A673 (cell line): ENCODE results near the gene HSF2BP. TPM values are rescaled to one million over a fixed set of nuclear protein-coding genes. Genes with fewer than 3 reads are reported as not detected.
"Not testable (repeated sequence)": the region's sequence is repeated elsewhere in the genome, so short reads cannot be mapped to it uniquely, and the experiment has no call there.

Experiments used
- BruUV-seq: library from RNA; stranded (reverse); fragments of 400-500 nt; replicated peaks from 2 replicates; lab custom pipeline; 2021; lab: Mats Ljungman, UMichigan
- CTCF ChIA-PET: fragments of 300-600 bp; sonication (Branson Sonifier 250); formaldehyde crosslinking; loops from one replicate; lab custom pipeline; 2022; ENCODE audit warnings: antibody characterized with exemption; lab: Charles Lee
- POLR2A ChIA-PET: fragments of 300-600 bp; sonication (Branson Sonifier 250); formaldehyde crosslinking; loops from one replicate; lab custom pipeline; 2022; ENCODE audit warnings: antibody characterized with exemption; ENCODE audit not compliant: low non-redundant PET; lab: Charles Lee
- DNase-seq: peaks from one replicate; pipeline ENCODE4 v3.0.0-alpha.2; 2015; ENCODE audit warnings: low spot score
- H3K27ac ChIP-seq: fragments of 200-600 bp; sonication (generic); 2 replicates; pipeline ENCODE4 v1.5.1; 2016; ENCODE audit warnings: mixed run types, low read depth, mild to moderate bottlenecking, mixed read lengths, antibody characterized with exemption, low read length; ENCODE audit not compliant: poor library complexity, severe bottlenecking
- H3K27me3 ChIP-seq: fragments of 200-600 bp; sonication (generic); replicated peaks from 2 replicates; pipeline ENCODE4 v1.6.1; 2017; ENCODE audit warnings: mixed run types, low read depth, mild to moderate bottlenecking, mixed read lengths, antibody characterized with exemption, low read length; ENCODE audit not compliant: insufficient read depth, poor library complexity
- H3K36me3 ChIP-seq: fragments of 200-600 bp; sonication (generic); 2 replicates; pipeline ENCODE4 v1.6.1; 2016; ENCODE audit warnings: mixed run types, mild to moderate bottlenecking, mixed read lengths, antibody characterized with exemption, low read length; ENCODE audit not compliant: insufficient read depth, poor library complexity, severe bottlenecking
- H3K4me1 ChIP-seq: fragments of 200-600 bp; sonication (generic); 2 replicates; pipeline ENCODE4 v1.6.1; 2017; ENCODE audit warnings: mixed run types, mild to moderate bottlenecking, mixed read lengths, antibody characterized with exemption, low read length; ENCODE audit not compliant: insufficient read depth, poor library complexity, severe bottlenecking
- H3K4me3 ChIP-seq: fragments of 200-600 bp; sonication (generic); 2 replicates; pipeline ENCODE4 v1.5.1; 2016; ENCODE audit warnings: low read depth, mixed run types, mild to moderate bottlenecking, mixed read lengths, low read length; ENCODE audit not compliant: poor library complexity, severe bottlenecking
- H3K9me3 ChIP-seq: fragments of 200-600 bp; sonication (generic); 2 replicates; pipeline ENCODE4 v1.6.1; 2016; ENCODE audit warnings: mixed run types, low read depth, mild to moderate bottlenecking, mixed read lengths, antibody characterized with exemption, low read length; ENCODE audit not compliant: poor library complexity, severe bottlenecking
- intact Hi-C: fragments of 100-400 bp; cut with micrococcal nuclease; formaldehyde crosslinking; loops from one replicate; pipeline ENCODE4 v1.10.0; 2022; ENCODE audit not compliant: unreplicated experiment
- total RNA-seq: library from RNA; stranded (reverse); gene quantifications from 2 replicates; pipeline ENCODE4 v1.2.3, GENCODE V29; 2021

The HSF2BP gene
- total RNA-seq, 1 experiment from 2014 or later = 2.4 TPM

DNA sequence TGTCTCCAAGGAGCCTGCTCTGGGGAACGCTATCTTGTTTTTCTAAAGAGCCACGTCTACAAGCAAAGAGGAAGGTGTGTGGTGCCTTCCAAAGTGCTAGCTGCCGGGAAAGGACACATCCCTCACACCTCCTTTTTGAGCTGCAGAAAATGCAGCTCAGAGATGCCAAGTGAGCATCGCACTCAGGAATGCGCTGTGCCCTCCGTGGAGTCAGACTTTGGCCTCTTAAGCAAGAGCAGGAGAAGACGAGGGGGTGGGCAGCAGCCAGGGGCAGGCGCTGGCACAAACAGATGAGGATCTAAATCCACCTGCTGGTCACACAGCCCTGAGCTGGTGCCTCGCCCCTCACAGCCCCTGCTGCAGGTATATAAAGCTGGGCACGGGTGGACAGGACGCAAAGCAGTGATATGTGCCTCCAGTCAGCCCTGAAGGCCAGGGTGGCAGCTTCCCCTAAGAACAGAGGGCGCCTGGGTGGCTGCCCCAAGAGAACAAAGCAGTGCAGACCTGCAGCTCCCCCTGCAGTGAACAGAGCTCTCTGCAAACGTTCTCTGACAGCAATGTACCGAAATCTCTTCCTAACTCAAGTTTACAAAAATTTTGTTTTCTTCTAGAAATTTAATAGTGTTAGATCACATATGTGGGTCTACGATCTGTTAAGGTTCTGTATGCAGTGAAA is 156.1 kb downstream of the HSF2BP start:
- H3K27ac ChIP-seq, CTCF ChIA-PET, H3K4me1 ChIP-seq, DNase-seq, intact Hi-C loops, POLR2A ChIA-PET, H3K4me3 ChIP-seq, H3K9me3 ChIP-seq, H3K36me3 ChIP-seq, H3K27me3 ChIP-seq, BruUV-seq: not testable (repeated sequence)

DNA sequence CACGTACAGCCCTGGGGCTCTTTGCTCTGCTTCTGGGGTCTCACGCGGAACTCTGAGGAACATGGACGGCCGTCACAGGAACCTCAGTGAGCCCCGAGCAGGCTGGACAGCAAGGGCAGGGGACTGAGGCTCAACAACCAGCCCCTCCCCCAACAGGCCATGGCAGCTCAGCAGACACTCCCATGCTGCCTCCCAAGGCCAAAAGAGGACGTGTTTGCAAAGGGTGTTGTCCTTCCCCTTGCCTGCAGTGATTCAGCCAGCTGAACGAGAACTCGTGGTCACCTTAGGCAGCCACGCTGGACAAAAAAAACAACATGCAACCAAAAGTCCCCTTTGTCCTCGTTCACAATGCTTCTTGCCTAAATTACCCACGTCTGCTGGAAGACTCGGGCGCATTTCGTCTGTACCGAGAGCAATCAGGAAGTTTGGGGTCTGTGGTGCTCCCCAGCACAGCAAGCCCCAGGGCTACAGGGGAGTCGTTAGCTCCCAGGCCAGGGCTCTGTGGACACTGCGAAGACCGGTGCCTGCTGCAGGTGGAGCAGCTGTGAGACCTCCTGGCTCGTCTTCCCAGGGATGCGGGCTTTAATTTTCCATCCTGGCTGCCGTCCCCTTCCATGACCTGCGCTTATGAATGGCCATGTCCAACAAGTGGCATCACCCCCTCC is 156.7 kb downstream of the HSF2BP start:
- H3K4me3 ChIP-seq, H3K27me3 ChIP-seq, H3K27ac ChIP-seq, CTCF ChIA-PET, intact Hi-C loops, BruUV-seq, DNase-seq, H3K36me3 ChIP-seq, POLR2A ChIA-PET, H3K4me1 ChIP-seq, H3K9me3 ChIP-seq: not testable (repeated sequence)

DNA sequence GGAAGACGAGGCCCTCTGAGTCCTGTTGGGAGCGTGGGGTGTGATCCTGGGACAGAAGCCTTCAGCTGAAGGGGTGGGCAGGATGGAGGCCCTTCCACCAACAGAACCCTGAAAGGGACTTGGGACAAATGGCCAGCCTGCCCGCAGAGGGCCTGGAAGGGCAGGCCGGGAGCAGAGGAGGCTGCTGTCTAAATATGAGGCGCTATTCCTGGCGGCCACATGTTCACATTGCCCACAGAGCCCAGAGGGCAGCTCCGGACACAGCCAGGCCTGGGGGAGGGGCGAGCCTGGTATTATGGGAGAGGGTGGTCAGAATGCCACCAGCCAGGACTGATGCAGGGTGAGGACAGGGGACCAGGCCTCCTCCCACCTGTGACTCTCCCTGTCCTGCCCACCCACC is 160.4 kb downstream of the HSF2BP start:
- H3K36me3 ChIP-seq, H3K4me1 ChIP-seq, CTCF ChIA-PET, H3K27ac ChIP-seq, H3K27me3 ChIP-seq, POLR2A ChIA-PET, DNase-seq, BruUV-seq, H3K9me3 ChIP-seq, H3K4me3 ChIP-seq, intact Hi-C loops: not testable (repeated sequence)

DNA sequence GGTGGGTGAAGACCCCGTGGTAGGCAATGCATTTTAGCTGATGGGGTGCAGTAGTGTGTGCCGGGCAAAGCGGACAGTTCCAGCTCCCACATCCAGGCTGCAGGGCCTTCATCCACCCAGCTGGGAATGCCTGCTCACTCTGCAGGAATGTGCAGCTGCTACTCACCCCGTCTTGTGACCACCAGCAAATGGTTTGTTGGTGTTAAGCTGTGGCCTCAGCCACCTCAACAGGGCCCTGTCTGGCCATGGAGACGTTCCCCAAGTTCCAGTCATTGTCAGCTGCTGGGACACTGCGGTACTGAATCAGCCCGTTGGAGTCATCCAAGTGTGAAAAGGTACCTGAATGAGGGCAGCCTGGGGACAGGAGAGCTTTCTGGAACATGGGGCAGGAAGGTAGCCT is 161.2 kb downstream of the HSF2BP start:
- H3K4me3 ChIP-seq, H3K27ac ChIP-seq, intact Hi-C loops, H3K36me3 ChIP-seq, CTCF ChIA-PET, H3K27me3 ChIP-seq, H3K9me3 ChIP-seq, H3K4me1 ChIP-seq, DNase-seq, BruUV-seq, POLR2A ChIA-PET: not testable (repeated sequence)

DNA sequence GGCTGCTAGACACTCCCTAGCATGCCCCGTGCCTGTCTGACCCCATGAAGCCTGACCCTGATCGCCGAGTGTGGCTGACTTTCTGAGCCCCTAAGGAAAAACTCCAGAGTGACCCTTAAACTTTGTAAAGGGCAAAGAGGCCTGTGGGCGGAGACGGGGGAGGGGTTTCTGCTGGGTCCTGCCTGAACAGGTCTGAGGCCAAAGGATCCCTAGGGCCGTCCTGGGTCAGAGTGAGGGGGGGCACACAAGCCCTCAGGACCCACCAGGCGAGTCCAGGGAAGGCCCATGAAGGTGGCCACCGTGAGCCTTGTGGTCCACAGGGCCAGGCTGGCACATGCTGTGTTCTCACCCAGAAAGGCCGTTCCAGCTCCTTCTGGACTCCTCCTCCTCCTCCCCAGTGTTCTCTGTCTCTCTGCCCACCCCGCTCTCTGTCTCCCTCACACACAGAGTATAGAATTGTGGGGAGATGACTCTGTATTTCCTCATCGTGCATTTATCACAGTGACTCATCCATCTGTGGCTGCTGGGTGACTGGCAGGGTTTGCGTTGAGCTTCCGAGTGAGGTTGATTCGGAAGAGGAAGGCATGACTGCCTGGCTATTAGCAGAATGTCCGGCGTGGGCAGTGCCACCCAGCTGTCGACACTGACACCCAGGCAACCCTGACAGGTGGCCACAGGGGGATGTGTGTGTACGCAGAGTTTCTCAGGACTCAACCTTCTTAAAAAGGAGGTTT is 164.8 kb downstream of the HSF2BP start:
- H3K36me3 ChIP-seq, BruUV-seq, intact Hi-C loops, H3K27ac ChIP-seq, H3K4me1 ChIP-seq, H3K4me3 ChIP-seq, H3K27me3 ChIP-seq, H3K9me3 ChIP-seq, DNase-seq, POLR2A ChIA-PET, CTCF ChIA-PET: not testable (repeated sequence)

DNA sequence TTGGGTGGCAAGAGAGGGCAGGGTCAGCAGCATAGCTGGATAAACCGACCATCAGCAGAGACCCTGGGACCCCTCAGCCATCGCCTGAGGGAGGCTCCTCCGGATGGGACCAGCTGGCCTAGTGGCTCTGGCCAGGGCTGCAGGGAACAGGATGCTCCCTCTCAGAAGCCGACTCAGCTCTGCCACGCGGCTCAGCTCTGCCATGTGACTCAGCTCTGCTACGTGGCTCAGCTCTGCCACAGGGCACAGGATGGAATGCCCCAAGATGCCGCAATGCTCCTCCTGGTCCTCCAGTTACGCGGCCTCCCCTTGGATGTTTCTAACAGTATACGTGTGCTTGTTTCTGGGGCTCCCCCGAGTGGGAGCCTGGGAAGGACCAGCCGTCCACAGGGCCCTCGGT is 165.8 kb downstream of the HSF2BP start:
- intact Hi-C loops, H3K36me3 ChIP-seq, CTCF ChIA-PET, BruUV-seq, H3K27ac ChIP-seq, POLR2A ChIA-PET, H3K9me3 ChIP-seq, H3K27me3 ChIP-seq, DNase-seq, H3K4me3 ChIP-seq, H3K4me1 ChIP-seq: not testable (repeated sequence)

DNA sequence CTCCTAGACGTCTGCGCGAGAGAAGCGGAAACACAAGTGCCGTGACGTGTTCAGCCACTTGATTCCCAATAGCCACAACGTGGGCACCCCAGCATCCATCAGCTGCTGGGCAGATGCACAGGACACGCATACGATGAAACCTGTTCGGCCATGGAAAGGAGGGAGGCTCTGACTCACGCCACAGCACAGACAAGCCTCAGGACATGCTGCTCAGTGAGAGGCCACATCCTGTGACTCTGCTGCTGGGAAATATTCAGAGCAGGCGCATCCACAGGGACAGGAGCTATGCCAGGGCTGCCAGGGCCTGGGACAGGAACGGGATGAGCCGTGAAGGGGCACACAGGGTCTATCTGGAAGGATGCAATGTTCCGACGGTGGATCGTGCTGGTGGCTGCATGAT is 171.1 kb downstream of the HSF2BP start:
- intact Hi-C loops, H3K27ac ChIP-seq, H3K27me3 ChIP-seq, POLR2A ChIA-PET, H3K4me1 ChIP-seq, H3K4me3 ChIP-seq, BruUV-seq, DNase-seq, H3K36me3 ChIP-seq, H3K9me3 ChIP-seq, CTCF ChIA-PET: not testable (repeated sequence)
